Esophagus muscularis mucosa (tissue), 3 donors: ENCODE data around the gene ARID2.

Experiments used
- CTCF ChIP-seq, 3 experiments: fragments of 200-600 bp in 2 of 3; fragments of 450-650 bp in 1 of 3; sonication (generic) in 2 of 3; IDR thresholded peaks; one replicate each; pipeline ENCODE4 v1.5.1; 2017 to 2019; ENCODE audit warnings: antibody characterized with exemption in 3 of 3, mild to moderate bottlenecking in 2 of 3, moderate library complexity in 1 of 3
- POLR2A ChIP-seq: fragments of 450-650 bp; IDR thresholded peaks from one replicate; pipeline ENCODE4 v1.6.1; 2017; ENCODE audit warnings: antibody characterized with exemption, moderate library complexity, mild to moderate bottlenecking, low read depth
- POLR2AphosphoS5 ChIP-seq, 2 donors: sonication (generic); formaldehyde crosslinking; IDR thresholded peaks; one replicate each; pipeline ENCODE4 v1.6.1; 2017; ENCODE audit warnings: antibody characterized with exemption in 2 of 2

DNA sequence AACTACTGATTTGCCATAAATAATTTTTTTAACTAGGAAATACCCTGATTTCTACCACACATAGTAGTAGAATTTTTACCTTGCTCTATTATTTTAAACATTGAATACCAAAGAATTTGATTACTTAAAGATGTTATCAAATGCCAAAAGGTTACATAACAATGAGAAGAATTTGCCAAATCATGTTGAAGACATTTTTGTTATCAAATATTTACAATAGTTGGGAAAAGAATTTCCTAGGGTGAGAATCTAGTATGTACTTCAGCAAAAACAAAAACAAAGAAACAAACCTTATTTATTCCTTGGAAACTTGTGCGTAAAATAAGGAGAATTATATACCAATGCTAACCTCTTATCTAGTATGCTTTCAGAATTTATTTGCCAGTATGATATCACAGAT, 153.7 kb downstream of the ARID2 start:
- TF ChIP-seq CTCF (IDR thresholded peaks at IDR 0.05) = no peak
- no peak for TF ChIP-seq POLR2AphosphoS5 (IDR thresholded peaks at IDR 0.05)
- no peak for TF ChIP-seq POLR2A
